Occipital lobe (tissue), 2 donors: ENCODE results near the gene IL3. TPM values are rescaled to one million over a fixed set of nuclear protein-coding genes. Genes with fewer than 3 reads are reported as not detected.

Experiments
- DNase-seq: peaks from one replicate; lab custom pipeline; 2025; lab: John Stamatoyannopoulos, UW
- total RNA-seq: library from RNA; depleted of rRNA; stranded (reverse); fragments of >200 nt; gene quantifications from one replicate; pipeline ENCODE4 v1.2.3, GENCODE V29; 2014

The IL3 gene
- total RNA-seq, 1 donor from 2014 or later = not detected

DNA sequence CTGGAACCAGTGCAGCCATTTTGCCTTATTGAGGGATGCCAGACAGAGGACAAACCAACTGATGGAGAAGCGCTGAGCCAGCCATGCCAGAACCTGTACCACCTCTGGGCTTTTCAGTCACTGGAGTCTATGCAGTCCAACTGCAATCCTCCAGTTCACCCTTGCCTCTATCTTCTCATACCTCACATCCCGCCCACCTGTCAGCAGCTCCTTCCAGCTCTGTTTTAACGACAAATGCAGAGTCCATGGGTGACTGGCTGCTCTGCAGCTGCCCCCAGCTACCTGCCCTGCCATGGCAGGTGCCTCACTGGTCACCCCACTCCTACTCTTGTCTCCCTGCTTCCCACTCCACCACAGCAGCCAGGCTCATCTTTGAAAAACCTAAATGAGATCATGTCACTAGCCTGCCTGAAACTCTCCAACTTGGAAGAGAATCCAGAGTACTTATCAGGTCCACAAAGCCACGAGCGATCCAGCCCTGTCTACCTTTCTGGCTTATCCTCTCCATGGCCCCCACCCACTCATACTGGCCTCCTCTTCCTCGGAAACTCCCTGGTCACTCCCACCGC, 35.0 kb upstream of the IL3 start:
- DNase-seq = no peak

- no peak for DNase-seq
Observed at GRCh38 chr5:132026516-132027008, 33.9 kb upstream of the IL3 start.

DNA sequence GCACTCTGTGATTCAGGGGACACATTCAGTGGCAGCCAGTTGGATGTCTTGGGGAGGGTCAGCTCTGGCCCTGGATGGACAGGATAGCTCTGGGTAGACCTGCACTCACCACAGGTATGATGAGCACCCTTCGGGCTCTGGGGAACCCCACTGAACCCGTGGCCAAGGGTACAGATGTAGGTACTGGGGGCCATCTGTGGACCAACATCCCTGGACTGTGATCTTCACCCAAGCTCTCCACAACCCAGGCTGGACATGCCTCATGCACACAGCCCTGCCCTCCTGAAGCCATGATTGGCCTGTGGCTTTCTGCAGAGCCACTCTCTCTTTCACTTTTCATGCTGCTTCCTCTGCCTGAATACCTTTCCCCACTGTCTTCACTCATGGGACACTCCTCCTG, 33.4 kb upstream of the IL3 start:
- no peak for DNase-seq

DNA sequence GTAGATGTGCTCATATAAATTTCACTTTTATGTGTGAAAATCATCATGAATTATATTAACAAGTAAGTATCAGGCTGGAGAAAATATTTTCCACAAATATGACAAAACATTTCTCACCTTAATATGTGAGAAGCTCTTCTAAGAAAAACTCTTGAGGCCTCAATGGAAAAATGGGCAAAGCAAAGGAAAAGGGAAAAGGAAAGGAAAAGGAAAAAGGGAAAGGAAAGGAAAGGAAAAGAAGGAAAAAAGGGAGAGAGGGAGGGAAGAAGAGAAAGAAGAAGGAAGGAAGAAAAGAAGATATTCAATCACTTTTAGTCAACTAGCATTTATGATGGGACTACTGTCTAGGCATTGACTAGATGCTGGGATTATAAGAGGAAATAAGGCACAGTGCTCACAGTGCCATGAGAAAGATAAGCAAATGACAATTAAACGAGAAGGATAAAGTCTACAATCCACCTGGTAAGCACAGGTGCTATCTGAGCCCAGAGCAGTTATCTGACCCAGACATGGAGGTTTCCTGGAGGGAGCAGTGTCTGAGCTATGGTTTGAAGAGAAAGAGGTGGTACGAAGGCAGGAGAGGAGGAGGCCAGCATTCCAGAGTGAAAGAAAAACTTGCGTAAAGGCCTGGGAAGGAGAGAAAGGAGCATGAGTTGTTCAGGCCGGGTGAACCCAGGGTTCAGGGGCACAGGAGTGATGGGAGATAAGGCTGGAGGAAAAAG, 30.7 kb upstream of the IL3 start:
- DNase-seq = no peak

DNA sequence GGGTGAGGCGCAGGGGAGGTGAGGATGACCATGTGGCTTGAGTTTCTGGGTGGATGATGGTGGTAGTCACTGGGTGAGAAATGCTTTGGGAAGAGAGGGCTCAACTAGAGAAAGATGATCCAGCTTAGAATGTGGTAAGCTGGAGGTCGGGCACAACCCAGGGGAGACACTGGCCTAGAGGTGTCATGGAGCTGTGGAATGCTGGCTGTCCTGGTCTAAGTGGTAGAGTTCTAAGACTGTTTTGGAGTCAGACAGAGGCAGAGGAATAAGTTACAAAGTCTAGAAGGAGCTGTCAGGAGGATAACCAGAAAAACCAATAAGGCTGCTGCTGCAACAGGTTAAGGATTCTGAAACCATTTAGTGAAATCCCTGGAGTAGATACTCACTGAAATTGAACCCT, 29.8 kb upstream of the IL3 start:
- no peak for DNase-seq

- DNase-seq = no peak
Observed at GRCh38 chr5:132032196-132032595, 28.3 kb upstream of the IL3 start.

- DNase-seq = no peak
Observed at GRCh38 chr5:132033122-132033521, 27.3 kb upstream of the IL3 start.

DNA sequence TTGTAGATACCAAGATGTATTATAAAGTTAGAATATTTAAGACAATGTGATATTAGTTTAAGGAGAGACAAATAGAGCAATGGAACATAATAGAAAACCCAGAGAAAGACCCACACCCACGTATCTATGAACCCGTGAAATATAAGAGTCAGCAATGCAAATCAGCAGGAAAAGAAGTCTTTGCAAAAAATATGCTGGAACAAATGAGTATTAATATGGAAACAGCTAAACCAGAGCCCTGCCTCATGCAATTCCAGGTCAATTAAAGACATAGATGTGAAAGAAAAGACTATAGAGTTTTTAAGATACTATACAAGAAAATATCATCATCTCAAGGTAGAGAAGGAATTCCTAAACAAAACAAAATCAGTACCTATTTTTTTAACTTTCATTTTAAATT, 23.1 kb upstream of the IL3 start:
- DNase-seq = no peak

DNA sequence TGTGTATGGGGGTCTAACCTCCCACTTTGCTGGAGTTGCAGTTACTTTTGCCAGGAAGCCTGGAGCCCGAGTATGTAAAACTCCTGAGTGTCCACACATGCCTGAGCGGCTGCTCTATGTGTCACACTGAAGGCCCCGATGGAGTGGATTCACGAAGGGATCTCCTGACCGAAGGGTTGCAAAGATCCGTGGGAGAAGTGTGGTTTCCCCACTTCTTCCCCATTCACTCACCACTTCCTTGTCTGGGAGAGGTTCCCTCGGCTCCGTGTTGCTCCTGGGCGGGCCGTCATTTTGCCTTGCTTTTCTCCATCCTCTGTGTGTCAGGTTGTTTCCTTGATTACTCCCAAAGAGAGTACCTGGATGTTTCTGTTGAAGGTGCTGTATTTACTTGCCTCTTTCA, 16.2 kb upstream of the IL3 start:
- DNase-seq = no peak

- no peak for DNase-seq
Observed at GRCh38 chr5:132046880-132047299, 13.6 kb upstream of the IL3 start.

GRCh38 chr5:132049093-132049492, 11.4 kb upstream of the IL3 start:
- no peak for DNase-seq

DNA sequence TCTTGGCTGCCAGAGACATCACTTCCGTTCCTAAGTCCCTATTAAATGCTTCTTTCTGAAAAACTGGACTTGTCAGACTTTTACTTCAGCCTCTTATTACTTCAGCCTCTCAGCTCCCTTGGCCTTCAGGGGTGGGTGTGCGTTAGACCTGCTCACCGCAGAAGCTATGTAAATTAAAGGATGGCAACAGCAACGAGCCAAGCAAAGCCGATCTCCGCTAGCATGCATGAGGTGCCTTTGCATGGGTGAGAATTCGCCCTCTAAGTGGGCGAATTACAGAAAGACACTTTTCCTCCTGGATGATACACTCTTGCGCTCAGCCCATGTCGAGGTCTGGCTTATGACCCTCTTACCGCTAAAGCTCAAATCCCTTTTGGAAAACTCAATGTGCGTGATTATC, 10.9 kb upstream of the IL3 start:
- DNase-seq = no peak

- no peak for DNase-seq
Observed at GRCh38 chr5:132050136-132050535, 10.3 kb upstream of the IL3 start.

DNA sequence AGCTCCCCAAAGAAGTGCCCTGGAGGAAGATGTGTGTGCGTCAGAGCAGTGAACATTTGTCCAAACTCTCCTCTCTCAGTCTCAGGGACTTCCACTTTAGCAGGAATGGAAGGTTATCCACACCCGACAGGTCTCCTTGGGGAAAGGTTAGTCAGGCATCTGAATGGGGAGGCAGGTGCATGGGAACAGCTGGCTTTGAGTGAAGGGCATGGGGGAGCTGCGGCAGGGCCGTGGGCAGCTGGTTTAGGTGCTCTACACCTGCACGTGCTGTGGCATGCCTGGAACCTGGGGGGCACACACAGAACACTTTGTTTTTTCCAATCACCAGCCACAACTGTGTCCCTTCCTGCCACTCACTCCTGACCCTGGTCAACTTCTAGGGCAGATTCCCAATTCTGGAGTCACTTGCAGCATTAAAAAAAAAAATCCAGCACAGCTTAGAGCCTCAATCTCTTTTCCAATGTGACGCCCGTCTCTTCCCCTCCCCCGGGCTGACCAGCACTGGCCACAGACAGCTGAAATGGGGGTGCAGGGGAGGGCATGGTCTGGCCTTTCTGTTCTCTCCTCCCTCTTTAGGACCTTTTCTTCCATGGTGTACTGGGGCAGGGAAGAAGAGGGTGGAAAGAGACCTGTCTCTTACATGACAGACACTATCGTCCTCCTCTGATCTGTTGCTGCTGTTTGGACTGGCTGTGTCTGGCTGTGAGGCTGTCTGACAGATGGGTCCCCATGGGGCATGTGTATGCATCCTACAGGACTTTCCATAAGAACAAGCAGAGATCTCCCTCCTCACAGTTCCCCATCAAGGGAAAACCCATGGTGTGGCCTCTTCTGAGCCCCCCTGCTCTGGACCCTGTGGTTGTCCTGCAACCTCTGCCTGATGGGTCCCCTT, 9.5 kb upstream of the IL3 start:
- DNase-seq = no peak

DNA sequence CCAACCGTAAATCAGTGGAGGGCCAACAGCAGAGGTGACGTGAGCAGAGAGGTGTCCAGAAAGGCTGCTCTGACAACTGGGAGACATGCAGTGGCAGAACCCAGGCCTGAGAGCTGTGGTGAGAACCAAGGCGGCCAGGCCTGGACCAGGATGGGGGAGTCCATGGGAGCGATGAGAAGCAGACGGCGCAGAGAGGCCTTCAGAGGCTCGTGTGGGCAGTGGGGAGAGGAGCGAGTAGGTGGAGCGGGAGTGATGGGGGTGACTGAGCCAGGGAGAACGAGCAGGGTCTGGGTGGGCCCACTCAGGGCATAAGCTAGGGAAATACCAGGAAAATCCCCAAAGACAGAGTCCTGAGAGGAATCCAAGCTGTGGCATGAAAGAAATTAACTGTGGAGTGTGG, 7.9 kb upstream of the IL3 start:
- DNase-seq = no peak

DNA sequence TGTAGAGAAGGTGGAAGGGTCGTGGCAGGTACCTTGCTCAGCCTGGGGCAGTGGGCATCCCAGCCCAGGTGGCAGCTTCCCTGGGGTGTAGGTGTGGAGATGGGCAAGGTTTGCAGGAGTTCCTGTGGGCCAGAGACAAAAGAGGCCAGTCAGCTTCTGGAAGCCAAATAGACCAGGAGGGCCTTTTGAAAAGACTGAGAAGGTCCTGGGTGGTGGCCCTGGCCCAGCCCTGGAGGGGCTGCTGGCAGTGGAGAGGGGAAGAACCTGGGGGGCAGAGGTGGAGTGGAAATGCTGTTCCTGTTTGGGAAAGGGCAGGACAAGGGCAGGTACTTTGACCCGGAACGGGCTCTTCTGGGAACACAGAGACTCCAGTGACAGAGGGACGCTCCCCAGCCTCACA, 7.0 kb upstream of the IL3 start:
- no peak for DNase-seq

GRCh38 chr5:132054031-132054696, 6.3 kb upstream of the IL3 start:
- no peak for DNase-seq

GRCh38 chr5:132054697-132055440, 5.6 kb upstream of the IL3 start:
- no peak for DNase-seq

GRCh38 chr5:132055441-132055807, 5.0 kb upstream of the IL3 start:
- no peak for DNase-seq

DNA sequence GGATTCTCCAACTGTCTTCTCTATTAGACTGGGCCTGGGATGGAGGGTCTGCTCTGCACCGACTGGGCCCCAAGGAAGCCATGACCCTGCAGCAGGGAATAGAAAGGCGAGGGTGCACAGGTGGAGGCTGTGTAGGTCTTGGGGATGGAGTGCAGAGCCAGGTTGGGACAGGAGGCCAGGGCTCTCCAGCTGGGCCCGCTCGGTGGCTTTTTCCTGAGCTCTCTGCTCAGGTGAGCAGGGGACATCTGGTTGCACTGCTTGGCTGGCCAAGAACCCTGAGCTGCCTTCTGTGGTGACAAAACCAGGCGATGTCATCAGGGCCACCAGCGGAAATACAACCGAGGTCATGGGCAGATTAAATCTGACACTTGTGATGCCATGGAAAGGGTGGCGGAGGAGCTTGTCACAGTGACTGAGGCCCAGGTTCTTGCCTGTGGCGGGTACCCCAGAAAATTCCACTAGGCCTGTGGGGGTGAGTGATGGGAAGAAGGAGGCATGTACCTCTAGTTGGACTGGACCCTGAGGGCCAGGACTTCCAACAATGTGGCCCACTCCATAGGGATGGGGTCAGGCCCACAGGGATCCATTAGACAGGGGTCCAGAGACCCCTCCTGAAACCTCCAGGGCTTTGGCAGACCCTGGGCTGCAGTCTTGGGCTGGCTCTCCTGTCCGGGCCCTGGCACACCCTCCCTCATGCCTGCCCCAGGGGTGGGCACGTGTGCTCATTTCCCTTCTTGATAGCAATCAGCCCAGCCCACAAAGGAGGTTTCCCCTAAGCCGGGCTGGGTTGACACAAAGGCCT, 4.4 kb upstream of the IL3 start:
- DNase-seq = no peak
